Measurements from ENCODE around the gene IMMP2L.
A peak's percentile ranks its signal among the peaks of the same experiment; 100 is the strongest.

The IMMP2L gene

DNA sequence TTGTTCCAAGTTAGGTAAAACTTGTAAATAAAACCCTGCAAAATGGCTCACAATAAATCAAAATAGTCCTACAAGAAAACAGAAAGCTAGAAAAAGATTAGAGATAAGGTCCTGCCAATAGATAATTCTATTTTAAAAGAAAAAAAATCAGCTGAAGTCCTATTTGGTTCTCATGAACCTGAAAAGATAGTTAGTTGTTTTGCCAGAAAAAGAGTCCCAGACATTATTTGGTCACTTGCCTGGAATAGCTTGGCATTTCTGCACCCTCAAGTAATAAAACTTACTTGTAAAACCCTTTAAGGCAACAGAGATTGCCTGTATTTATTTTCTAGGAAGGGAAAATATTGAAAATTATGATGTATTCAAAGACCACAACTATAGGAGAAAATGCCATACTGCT, 423.7 kb downstream of the IMMP2L start:
- DNase-seq, result no peak

DNA sequence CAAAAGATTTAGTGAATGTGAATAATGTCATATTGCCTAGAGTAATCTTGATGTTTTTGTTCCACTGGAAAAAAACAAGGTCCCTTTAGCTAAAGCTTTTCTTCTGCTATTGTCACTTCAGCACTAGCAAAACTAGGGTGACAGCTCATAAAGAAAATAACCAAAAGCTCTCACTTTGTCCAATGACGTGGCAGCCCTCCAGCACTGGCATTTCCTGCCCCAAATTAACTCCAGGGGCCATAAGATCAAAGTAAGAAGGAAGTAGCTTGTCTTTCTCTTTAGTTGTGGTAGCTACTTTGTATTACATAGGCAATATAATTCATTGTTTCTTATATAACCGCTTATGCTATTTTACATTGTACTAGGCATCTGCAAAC, 424.1 kb downstream of the IMMP2L start:
- no peak for DNase-seq

DNA sequence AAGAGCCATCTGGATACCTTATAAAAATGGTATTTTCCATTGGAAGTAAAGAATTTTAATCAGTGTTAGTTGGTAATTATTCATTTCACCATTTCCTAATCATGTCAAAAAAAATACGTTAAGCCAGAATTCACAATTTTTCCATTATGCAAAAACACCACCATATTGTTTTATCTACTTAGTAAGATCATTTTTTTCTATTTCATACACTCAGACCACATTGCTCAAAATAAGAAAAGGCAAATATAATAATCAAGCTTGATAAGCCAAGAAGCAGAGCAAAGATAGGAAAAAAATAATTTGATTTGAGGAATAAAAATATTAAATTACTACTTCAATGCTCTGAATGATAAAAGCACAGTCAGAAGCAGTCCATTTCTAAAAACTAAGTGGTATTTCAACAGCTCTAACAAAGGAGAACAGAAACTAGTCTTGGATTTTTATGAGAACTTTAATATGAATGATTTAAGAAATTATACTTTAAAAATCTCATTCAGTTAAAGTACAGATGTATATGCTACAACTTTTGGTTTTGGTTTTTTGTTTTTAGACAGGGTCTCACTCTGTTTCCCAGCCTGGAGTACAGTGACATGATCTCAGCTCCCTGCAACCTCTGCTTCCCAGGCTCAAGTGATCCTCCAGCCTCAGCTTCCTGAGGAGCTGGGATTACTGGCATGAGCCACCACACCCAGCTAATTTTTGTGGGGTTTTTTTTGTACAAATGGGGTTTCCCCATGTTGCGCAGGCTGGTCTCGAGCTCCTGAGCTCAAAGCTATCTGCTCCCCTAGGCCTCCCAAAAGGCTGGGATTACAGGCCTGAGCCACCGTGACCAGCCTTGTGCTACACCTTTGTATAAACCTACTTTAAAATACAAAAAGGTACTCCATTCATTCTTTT, 424.7 kb downstream of the IMMP2L start:
- no peak for DNase-seq

DNA sequence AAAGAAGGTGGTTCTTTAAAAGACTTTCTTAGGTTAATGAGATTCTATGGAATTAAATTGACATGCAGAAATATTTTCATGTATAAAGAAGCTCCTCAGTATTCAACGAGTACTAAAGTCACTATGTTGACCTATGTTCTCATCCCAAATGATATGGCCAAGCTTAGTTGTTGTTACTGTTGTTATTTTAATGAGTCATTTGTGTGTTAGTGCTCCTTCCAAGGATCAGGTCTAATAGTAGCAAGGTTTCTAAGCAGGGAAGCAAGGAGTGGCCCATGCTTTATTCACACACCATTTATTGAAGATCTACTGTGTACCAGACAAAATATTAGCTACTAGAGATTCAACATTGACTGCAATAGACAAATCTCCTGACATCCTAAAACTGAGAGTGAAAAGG, 429.5 kb downstream of the IMMP2L start:
- no peak for DNase-seq

DNA sequence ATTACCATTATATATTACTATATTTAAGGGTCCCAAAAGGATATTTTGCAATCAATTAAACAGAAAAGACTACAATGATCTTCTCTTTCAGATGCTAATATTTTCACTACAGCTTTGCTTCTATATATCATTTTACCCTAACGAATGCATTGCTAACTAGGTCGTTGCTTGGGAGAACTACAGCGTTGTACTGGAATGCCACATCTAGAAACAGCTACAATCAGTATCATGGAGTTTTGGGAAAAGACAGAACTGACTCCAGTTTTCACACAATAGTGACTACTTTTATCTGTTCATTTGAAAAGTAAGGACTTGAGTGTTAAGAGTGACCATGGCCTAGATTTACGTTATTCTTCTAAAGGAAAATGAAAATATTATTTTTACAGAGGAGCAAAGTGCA, 432.9 kb downstream of the IMMP2L start:
- no peak for DNase-seq

DNA sequence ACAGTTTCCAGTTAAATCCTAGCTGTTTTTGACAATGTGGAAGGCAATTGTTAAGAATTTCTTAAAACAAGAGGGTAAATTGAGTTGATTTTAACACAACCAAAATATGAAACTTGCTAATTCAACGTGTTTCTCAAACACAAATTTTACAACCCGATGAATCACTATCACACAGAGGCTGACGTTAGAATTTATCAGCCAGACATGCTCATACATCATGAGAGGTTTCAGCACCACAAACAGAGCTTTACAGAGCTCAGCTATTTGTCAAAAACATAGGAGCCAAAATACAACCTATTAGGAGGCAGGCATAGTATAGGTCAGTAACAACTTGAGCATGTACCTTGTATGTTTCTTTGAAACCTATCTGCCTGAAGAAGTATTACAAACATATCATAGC, 435.3 kb downstream of the IMMP2L start:
- no peak for DNase-seq

DNA sequence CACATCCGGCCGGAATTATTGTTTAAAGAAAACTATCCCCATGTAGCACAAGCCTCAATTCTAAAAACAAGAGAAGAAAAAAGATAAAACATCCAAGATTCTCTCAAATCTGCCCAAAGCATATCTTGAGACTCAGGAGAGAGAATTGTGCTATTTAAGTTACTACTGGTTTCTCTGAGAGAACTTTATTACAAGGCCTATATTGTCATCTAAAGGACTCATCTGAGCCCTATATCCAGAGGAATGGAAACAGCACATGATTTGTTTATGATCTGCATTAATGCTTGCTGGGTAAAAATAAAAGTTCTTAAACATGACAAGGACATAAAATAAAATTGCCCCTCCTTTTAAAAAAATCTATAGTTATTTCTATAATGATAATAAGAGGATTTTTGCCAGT, 446.3 kb downstream of the IMMP2L start:
- DNase-seq, result no peak

DNA sequence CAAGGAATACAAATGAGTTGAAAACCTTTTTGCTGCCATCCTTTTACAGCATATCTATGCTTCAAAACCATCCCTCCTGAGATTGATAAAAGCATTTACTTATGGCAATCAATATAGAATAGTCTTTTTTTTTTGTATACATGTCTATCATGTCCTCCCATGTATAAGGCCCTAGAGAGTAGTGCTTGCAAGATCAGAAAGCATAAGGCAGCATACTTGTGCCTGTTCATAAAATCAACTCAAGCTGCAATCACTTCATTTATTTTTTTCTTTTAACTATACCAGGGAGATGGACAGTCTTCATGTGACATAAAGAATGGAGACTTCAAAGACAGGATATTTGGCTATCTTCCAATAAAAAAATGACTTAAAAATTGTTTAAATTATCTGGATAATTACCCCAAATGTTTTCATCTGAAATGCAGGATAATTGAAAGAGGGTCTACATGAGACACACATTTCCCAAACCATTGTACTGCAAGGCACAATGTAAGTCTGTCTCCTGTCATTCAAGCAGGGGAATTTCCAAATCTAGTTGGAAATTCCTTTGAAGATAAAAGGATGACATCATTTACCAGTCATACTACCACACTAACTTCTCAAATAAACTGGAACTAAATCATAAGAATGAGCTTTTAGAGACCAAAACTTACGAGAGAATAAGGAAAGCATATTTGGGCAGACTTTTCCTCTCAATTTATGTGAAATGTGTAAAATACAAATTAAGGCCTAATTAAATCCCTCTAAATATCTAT, 448.9 kb downstream of the IMMP2L start:
- DNase-seq, result no peak

DNA sequence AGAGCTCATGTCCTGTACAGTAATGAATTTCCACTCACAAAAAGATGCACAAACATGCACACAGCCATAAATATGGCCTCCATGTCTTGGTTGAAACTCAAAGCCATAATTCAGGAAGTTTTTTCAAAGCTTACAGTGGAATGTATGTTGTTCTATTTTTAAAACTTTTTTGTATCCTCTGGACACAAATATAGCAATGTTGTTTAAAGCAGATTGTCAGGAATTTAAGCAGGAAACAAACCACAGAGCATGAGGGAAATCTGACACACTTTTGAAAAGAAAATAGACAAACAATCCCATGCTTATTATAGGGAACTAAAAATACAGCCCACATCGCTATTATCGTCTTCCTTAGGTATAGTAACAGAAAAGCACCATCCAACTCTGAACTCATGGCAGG, 449.9 kb downstream of the IMMP2L start:
- DNase-seq, result no peak

DNA sequence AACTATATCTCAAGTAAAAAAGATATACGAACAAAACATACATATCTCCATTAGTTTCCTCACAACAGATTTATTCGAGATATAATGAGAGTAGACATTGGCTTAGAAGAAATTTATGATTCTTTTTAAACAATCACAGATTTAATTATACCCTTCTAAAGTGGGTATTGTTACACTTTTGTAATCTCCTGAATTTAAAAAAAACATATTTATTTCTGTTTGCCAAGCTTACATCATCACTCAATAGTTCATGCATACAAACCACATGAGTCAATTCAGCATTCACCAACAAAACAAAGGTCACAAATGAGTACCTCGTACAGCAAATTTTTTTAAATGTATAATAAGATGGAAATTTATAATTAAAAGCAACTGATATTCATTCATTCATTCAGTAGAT, 453.8 kb downstream of the IMMP2L start:
- DNase-seq, result no peak

DNA sequence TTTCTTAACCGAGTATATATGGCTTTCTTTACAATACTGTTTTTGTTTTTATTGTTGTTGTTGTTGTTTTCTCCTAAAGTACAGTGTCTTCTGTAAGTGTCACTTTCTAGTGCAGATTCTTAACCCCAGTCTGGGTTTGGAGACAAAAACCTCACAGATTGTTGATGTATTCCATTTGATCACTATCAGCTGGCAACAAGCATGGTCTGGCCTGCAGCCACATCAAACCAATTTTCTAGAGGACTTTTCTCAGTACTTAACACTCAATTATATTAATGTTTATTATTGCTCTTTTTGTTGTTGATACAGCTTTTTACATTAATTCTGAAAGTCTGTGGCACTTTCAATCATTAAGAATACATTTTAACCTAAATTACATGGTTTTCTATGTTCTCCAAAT, 454.3 kb downstream of the IMMP2L start:
- DNase-seq, result no peak

DNA sequence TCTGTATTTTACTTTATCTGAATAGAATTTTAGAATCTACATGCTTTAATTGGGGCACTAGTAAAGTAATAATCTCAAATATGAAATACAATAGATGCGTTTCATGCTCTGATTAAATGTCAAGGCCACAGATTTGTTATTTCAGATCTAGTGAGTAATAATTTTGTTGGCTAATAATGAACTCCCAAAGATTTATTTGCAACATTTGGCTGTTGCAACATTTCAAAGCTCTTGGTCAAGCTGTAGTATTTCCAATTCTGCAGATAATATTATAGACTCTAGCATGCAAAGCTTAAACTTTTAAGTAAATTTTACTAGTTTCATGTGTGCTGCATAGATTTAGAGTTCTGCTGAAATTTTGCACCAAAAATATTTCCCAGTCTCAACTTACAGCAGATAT, 454.7 kb downstream of the IMMP2L start:
- DNase-seq, result no peak

DNA sequence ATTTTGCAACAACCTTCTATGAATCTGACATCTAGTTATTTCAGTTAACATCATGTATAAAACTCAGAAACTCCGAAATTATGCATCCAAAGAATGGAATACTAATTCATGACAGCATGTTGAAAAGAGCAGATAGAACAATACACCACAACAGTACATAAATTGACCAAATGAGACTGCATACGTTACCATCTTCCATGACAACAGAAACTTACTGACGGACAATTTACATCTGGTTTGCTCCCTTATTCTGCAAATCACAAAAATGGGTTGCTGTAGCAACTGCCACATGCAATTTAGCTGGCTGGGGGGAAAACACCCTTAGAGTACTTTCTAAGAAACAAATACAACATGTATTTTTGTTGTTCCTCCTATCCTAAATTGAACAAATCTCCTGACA, 457.0 kb downstream of the IMMP2L start:
- DNase-seq, result no peak

DNA sequence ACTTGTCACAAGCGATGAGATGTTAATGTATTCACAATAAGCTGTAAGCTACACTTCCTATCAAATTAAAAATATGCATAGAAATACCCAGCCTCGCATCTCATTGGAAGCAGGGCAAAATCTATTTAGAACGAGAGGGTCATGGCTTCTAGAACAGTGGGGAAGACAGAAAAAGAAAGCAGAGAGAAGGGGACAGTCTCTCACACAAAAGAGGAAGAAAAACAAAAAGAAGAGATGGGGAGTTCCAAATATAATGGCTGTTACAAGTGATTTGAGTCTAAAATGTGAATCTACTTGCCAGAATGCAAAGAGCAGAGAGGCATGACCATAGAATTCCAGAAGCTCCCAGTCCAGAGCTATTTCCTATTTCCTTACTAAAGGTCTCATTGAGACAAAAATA, 457.6 kb downstream of the IMMP2L start:
- DNase-seq, result no peak

DNA sequence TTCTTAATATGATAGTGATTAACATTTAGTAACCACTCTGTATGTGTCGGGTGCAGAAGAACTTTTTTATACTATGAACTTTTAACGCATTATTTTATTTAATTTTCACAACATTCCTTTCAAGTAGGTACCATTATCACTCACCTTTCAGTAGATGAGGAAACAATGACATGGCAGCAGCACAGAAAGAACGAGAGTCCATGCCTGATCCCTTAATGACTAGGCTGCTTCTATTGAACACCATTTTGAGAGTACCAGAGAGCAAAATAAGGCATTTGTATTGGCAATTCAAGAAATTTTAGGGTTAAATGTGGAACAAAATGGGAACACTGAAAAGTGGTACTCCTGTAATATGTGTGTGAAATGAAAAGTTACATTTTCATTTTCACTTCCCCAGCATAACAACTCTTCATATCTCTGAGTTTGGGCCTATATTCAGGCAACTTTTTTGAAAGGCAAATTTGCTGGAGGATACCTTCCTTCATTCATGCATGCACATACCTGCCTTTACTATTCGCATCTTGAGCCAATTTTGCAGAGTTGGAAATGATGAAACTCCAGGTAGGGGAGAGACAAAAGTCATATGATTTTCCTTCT, 458.5 kb downstream of the IMMP2L start:
- no peak for DNase-seq

DNA sequence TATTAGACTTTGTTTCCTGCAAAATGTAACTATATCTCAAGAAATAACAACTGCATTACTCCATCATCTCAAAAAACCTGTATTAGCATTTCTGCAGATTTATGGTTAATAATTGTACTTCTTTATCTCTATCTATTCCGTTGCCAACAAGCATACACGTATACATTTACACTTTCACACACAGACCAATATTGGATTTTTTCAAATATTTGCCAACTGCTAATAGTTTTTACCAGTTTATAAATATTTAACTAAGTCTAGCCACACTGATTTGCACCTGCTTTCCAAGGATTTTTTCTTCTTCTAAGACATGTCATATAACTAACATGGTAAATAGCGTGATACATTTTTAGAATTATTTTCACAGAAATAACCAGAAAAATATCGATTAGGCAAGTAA, 459.2 kb downstream of the IMMP2L start:
- DNase-seq, result no peak

DNA sequence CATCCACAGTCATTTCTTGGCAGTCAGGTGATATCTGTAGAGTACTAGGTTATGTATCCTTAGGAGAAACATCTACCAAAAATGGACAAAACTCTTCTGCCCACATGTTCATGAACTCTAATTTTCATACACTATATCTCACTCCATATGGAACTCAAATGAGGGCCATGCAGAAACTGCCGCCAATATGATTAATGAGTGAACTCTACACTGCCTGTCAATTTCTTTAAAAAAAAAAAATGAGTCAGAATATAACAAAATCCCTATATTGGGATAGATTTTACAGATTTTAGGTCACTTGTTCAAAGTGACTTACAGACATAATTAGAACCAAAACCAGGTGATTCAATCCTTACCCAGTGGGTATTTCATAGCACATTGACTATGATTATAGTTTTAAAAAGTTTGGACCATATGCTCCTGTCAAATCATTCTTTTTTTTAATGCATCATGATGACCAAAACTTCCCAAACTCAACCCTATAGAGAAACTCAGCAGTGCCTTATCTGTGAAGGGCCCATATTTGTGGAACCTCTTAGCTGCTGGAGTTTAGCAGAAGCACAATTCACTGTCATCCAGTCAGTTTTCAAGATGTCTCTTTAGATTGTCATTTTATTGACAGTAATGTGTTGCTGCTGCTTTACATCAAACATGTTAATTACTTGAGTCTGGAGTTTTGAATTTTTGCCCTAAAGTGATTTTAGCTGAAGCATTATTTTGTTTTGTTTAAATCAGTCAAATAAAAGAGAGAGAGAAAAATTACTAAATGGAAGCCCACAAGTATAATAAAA, 460.2 kb downstream of the IMMP2L start:
- no peak for DNase-seq

DNA sequence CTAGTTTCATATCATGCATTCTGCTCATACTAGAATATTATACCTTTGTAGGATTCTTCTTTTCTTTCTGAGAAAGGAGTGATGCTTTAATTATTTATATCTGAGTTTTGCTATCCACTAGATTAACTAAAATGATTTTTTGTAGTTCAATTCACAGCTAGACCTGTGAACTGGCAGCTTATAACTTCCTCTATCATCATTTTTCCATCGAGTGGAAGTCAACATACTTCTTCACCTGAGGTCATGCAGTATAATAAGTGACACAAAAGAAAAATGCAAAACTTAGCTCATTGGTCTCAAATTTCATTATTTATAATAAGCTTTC, 463.4 kb downstream of the IMMP2L start:
- peak in 1 of 2 experiments; percentile 21 for DNase-seq

DNA sequence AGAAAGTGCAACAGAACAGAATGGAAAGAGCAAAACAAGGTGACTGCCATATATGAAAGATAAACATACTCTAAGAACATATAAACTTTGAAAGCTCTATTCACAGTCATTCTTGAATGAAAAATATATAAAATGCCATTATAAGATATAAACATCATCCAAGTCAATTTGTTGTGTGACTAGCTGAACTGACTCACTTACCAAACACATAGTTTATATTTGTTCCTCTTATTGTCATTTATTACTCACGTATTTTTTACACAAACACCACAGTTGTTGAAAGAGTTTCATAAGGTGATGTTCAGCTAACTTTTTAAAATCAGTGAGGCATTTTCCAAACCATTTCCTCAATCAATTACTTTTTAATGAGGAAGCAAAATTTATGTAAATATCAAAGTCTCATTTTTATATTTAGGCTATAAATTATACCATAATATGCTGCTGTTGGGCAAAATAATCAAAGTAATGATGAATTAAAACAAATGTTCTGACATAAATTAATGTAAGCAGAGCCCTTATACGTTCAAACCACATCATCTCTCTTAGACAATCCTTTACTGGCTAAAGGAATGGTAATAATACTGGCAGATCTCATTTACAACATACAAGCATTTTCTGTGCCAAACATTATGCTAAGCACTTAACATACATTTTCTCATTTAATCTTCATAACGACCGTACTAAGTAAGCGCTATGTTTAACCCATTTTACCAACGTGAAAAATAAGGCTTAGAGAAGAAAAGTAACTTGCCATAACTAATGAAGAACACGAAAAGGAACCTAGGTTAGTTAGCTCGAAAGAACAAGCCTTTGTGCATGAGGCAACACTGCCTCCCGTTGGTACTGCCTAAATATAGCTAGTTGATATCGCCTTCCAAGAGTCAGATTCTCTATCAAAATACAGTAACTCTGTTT, 464.0 kb downstream of the IMMP2L start:
- peak in 1 of 2 experiments; percentile 33 for DNase-seq

DNA sequence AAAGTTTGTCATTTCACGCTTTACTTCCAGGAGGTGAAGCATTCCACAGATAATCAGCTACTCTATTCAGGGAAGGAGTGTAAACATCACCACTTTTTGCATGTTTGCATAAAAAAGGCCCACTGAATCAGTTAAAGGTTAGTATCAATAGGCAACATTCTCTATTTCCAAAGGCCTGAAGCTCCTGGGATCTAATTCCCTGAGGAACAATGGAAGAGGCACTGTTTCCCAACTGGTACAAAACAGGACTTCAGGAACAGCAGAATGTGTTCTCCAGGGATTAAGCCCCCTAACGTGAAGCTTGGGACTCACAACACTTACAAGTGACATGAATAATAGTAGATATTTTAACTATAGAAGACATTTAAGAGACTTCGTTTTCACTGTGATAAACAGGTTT, 465.3 kb downstream of the IMMP2L start:
- no peak for DNase-seq

DNA sequence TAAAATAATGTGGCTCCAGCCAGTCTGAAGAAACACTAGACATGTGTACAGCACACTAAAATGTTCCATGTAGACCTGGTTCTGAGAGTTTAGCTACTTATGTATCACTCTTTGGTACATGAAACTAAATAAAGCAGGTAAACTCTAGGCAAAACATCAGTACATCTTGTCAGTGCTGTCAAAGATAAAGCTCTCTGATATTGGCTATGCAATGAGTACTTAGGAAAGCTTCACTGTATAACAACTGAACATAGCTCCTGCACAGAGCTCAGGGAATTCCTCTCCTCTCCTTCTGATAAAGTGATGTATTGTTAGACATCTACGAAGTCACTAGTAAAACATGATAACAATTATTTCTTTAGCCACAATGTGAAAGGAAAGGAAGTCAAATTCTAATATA, 467.9 kb downstream of the IMMP2L start:
- DNase-seq, result no peak

DNA sequence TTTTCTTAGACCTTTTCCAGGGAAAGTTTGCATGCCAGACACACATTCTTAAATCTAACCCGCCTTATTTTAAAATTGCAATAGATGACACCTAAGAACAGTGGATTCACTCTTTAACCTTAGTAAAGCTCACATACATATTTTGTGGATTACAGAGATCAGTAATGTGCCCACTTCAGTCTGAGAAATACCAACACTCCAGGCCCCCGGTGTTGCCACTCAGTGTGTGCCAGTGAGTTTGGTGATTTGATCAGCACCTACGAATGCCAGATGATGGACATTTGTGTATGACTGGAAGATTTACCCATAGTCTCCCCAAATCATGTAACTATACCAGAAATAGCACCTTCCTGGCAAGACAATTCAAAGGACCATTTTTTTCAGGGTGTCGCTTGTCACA, 468.8 kb downstream of the IMMP2L start:
- no peak for DNase-seq
